Transverse colon (tissue), 4 donors: Measurements from ENCODE around the gene RFLNA.

ENCODE experiments used
- CTCF ChIP-seq, 5 experiments: fragments of 200-600 bp in 3 of 5; fragments of 450-650 bp in 2 of 5; sonication (generic) in 3 of 5; IDR thresholded peaks; 1 replicate in 2 of 5; 2 replicates in 3 of 5; pipeline ENCODE4 v1.5.1; 2016 to 2017; ENCODE audit warnings: antibody characterized with exemption in 5 of 5, inconsistent platforms in 3 of 5, mild to moderate bottlenecking in 2 of 5, moderate library complexity in 1 of 5
- POLR2A ChIP-seq: fragments of 450-650 bp; IDR thresholded peaks from one replicate; pipeline ENCODE4 v1.6.1; 2016; ENCODE audit warnings: antibody characterized with exemption, mild to moderate bottlenecking, moderate library complexity
- POLR2AphosphoS5 ChIP-seq, 3 donors: sonication (generic); formaldehyde crosslinking; IDR thresholded peaks; one replicate each; pipeline ENCODE4 v1.6.1; 2016; ENCODE audit warnings: antibody characterized with exemption in 3 of 3

- no peak for TF ChIP-seq CTCF (IDR thresholded peaks at IDR 0.05)
- no peak for TF ChIP-seq POLR2A
- no peak for TF ChIP-seq POLR2AphosphoS5 (IDR thresholded peaks at IDR 0.05)
Observed at GRCh38 chr12:124261885-124262284, 33.0 kb upstream of the RFLNA start.
